Colonic mucosa (tissue), 4 donors: ENCODE measurements around the gene CORO1A. TPM values are rescaled to one million over a fixed set of nuclear protein-coding genes. Genes with fewer than 3 reads are reported as not detected.

Experiments used
- DNase-seq: peaks from one replicate; pipeline ENCODE4 v3.0.0-alpha.2; 2020
- H3K27ac ChIP-seq: fragments of 200-600 bp; one replicate; pipeline ENCODE4 v1.8.0; 2021
- H3K27me3 ChIP-seq: fragments of 200-600 bp; one replicate; pipeline ENCODE4 v1.8.0; 2021
- H3K36me3 ChIP-seq: fragments of 200-600 bp; one replicate; pipeline ENCODE4 v1.8.0; 2021
- H3K4me1 ChIP-seq: fragments of 200-600 bp; one replicate; pipeline ENCODE4 v1.8.0; 2021; ENCODE audit warnings: mild to moderate bottlenecking
- H3K4me3 ChIP-seq: fragments of 200-600 bp; one replicate; pipeline ENCODE4 v1.8.0; 2021
- H3K9ac ChIP-seq, 2 donors: one replicate each; pipeline ENCODE4 v1.7.0; 2013; ENCODE audit warnings: control low read depth in 2 of 2, low read depth in 2 of 2, low read length in 2 of 2
- H3K9me3 ChIP-seq: fragments of 200-600 bp; one replicate; pipeline ENCODE4 v1.8.0; 2021
- intact Hi-C: fragments of 100-400 bp; cut with DNase I; formaldehyde crosslinking; loops from one replicate; pipeline ENCODE4 v1.14.1; 2022
- total RNA-seq, 2 donors: library from RNA; stranded (reverse); fragmentation: NEBNext Ultra II Directional in 1 of 2; extraction: Animal tissue kit (Norgen Biotek cat#: 25700) in 1 of 2; gene quantifications; one replicate each; pipeline ENCODE4 v1.2.1, GENCODE V29; 2021
- TF ChIP-seq, protein P1 (sequence below): fragments of 200-600 bp; IDR thresholded peaks from one replicate; pipeline ENCODE4 v1.8.0; 2022; ENCODE audit warnings: antibody characterized with exemption, mild to moderate bottlenecking
- donor health status: healthy.
- donor health status: DM: no; HTN: no; CAD: no.
- donor health status: DM: no; HTN: no; CAD: no.

CORO1A gene
- total RNA-seq, 2 donors from 2014 or later = 16.5 to 20.0 TPM

DNA sequence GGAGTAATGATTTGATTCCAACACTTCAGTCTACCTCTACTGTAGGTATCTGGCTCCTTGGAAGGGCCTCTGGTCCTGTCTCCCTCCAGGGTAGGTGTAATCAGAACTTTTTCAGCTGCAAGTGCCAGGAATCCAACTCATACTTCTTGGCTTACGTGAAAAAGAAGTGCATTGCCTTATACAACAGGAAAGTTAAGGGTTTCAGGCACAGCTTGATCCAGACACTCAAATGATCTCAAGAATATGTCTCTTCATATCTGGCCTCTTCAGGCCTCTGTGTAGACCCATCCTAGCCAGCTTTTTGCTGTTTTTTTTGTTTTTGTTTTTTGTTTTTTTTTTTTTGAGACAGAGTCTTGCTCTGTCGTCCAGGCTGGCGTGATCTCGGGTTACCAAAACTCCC is 4.2 kb upstream of the CORO1A start:
- Histone ChIP-seq H3K27me3 (no peaks in the 10 kb centered on the region), H3K4me1 (peaks cover 5% of the 10 kb centered on the region), H3K9ac (no peak overlapping the region), H3K36me3 (no peaks in the 10 kb centered on the region), H3K9me3 (no peaks in the 10 kb centered on the region), H3K27ac (no peak overlapping the region), H3K4me3 (no peak overlapping the region)
- no peak for DNase-seq
- TF ChIP-seq, protein P1, sequence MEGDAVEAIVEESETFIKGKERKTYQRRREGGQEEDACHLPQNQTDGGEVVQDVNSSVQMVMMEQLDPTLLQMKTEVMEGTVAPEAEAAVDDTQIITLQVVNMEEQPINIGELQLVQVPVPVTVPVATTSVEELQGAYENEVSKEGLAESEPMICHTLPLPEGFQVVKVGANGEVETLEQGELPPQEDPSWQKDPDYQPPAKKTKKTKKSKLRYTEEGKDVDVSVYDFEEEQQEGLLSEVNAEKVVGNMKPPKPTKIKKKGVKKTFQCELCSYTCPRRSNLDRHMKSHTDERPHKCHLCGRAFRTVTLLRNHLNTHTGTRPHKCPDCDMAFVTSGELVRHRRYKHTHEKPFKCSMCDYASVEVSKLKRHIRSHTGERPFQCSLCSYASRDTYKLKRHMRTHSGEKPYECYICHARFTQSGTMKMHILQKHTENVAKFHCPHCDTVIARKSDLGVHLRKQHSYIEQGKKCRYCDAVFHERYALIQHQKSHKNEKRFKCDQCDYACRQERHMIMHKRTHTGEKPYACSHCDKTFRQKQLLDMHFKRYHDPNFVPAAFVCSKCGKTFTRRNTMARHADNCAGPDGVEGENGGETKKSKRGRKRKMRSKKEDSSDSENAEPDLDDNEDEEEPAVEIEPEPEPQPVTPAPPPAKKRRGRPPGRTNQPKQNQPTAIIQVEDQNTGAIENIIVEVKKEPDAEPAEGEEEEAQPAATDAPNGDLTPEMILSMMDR = no peak
- intact Hi-C loops = no loop called here

DNA sequence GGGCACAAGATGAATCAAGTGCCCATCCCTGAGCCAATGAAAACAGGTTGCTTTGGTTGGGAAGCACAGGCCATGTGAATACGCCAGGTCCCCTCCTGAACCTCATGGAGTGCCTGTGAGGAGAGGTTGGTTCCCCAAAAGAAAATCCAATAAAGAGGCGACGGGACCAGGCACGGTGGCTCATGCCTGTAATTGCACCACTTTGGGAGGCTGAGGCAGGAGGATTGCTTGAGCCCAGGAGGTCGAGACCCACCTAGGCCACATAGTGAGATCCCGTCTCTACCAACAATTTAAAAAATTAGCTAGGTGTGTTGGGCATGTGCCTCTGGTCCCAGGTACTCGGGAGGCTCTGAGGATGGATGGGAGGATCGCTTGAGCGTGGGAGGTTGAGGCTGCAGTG is 3.5 kb upstream of the CORO1A start:
- H3K4me1 ChIP-seq = peaks cover 5% of the 10 kb centered on the region
- DNase-seq = no peak
- intact Hi-C loops = no loop called here
- H3K27ac ChIP-seq = no peak overlapping the region
- H3K9me3 ChIP-seq = no peaks in the 10 kb centered on the region
- H3K9ac ChIP-seq = no peak overlapping the region
- H3K27me3 ChIP-seq = no peaks in the 10 kb centered on the region
- TF ChIP-seq, protein P1 = no peak
- no peaks in the 10 kb centered on the region for H3K36me3 ChIP-seq
- no peak overlapping the region for H3K4me3 ChIP-seq

GRCh38 chr16:30180741-30181140 is 2.7 kb upstream of the CORO1A start:
- TF ChIP-seq, protein P1 = no peak
- no peak overlapping the region for H3K4me3 ChIP-seq
- no peaks in the 10 kb centered on the region for H3K27me3 ChIP-seq
- intact Hi-C loops = no loop called here
- H3K9me3 ChIP-seq = no peaks in the 10 kb centered on the region
- no peaks in the 10 kb centered on the region for H3K36me3 ChIP-seq
- no peak overlapping the region for H3K27ac ChIP-seq
- no peak for DNase-seq
- no peak overlapping the region for H3K9ac ChIP-seq
- H3K4me1 ChIP-seq = peaks cover 5% of the 10 kb centered on the region

DNA sequence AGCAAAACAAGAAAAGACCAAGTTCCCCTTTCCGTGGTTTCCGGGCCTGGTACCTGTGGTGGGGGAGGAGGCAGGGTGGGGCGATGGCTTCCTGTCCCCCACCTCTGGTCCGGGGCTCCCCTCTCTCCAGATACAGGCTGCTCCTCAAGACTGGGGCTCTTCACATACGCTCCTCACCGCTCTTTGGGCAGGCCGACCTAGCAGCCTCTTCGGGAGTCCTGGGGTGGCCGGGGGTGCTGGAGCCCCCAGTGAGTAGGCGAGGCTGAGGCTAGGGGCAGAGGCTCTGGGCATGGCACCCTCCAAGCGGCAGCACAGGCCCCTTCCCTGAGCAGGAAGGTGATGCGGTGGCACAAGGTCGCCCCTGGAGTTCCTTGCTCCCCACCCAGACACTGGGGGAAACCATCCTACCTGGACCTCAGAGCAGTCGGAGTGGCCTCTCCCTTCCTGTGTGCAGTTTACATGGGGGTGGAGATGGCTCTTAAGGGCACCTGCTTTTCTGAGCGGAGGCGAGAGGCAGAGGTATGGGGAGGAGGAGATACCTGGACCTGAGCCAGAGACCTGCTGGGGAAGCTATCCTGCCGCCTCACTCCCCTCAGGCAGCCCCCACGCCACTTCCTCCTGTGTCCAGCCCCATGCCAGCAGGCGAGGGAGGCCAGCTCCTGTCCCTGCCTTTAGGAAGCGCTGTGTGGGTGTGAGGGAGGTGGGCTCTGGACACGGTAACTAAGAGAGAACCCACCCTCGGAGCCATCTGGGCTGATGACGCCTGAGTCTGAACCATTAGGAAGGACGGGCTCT is 891 bp downstream of the CORO1A start:
- no peaks in the 10 kb centered on the region for H3K4me1 ChIP-seq
- intact Hi-C loops = no loop called here
- no peaks in the 10 kb centered on the region for H3K27me3 ChIP-seq

GRCh38 chr16:30184891-30185682 is 1.7 kb downstream of the CORO1A start:
- Histone ChIP-seq H3K36me3 (no peaks in the 10 kb centered on the region), H3K4me1 (no peaks in the 10 kb centered on the region), H3K4me3 (peak overlapping the region; percentile 34), H3K27me3 (no peaks in the 10 kb centered on the region), H3K9ac (peak overlapping the region; percentile 48 to 68), H3K9me3 (no peaks in the 10 kb centered on the region), H3K27ac (peak overlapping the region; percentile 73)
- TF ChIP-seq, protein P1 = no peak
- no peak for DNase-seq
- intact Hi-C loops = no loop called here

More for the DNA sequence above, 891 bp downstream of the CORO1A start:
- Histone ChIP-seq H3K27ac (peak overlapping the region; percentile 73), H3K36me3 (no peaks in the 10 kb centered on the region), H3K4me3 (peak overlapping the region; percentile 34), H3K9ac (peak overlapping the region; percentile 48 to 68), H3K9me3 (no peaks in the 10 kb centered on the region)
- TF ChIP-seq, protein P1 = no peak
- DNase-seq = peak; percentile 49
